ENCODE data around the gene SH3RF3. TPM values are rescaled to one million over a fixed set of nuclear protein-coding genes. Genes with fewer than 3 reads are reported as not detected.

Gene SH3RF3
- total and polyA plus RNA-seq, 2 of the 13 experiments (the other 11 are each of a cell fraction or from before 2014, with no cell fraction given): 0.04 TPM; not detected in 1

GRCh38 chr2:109256111-109256510, 127.1 kb downstream of the SH3RF3 start:
- CTCF ChIA-PET (ENCODE audit: low intra/inter-chr PET ratio, low total read pairs): no interaction called here
- in situ Hi-C loops (cut with HindIII; ENCODE audit: extremely low pct_ligation_motif_present, low pct_unique_long_range_greater_than_20kb) (no loop called here), intact Hi-C loops (cut with micrococcal nuclease; ENCODE audit: unreplicated experiment) (no loop called here)
- Histone ChIP-seq H3K36me3 (replicated peaks in 1 of 2; ENCODE audit: control insufficient read depth in 1 of 2, insufficient read depth in 2 of 2, low read length in 2 of 2) (no peaks in the 10 kb centered on the region), H3K27me3 (ENCODE audit: control insufficient read depth in 1 of 2, insufficient read depth in 2 of 2, low read length in 2 of 2) (peaks cover 0 to 34% of the 10 kb centered on the region in 2 experiments; a peak in 2 of 5 replicates), H3K4me3 (replicated peaks in 1 of 3; ENCODE audit: insufficient read depth in 1 of 3, low read depth in 2 of 3, low read length in 3 of 3) (no peak overlapping the region), H2AFZ (ENCODE audit: low read length) (no peak overlapping the region), H4K20me1 (ENCODE audit: insufficient read depth, low read length) (no peaks in the 10 kb centered on the region), H3K9me3 (ENCODE audit: low read length) (no peaks in the 10 kb centered on the region), H3K79me2 (ENCODE audit: insufficient read depth, low read length) (no peaks in the 10 kb centered on the region), H3K27ac (ENCODE audit: extremely low read length, insufficient read depth, low read length) (no peak overlapping the region), H3K9ac (ENCODE audit: insufficient read depth, low read depth, low read length) (no peak overlapping the region), H3K4me1 (ENCODE audit: insufficient read depth, low read length) (no peaks in the 10 kb centered on the region), H3K4me2 (ENCODE audit: low read depth, low read length) (no peak overlapping the region)
- TF ChIP-seq BCL6 (CRISPR knock-in tag; IDR thresholded peaks at IDR 0.05) (no peak), NFYB (CRISPR knock-in tag; IDR thresholded peaks at IDR 0.05) (no peak), CREB1 (IDR thresholded peaks at IDR 0.05) (peak; percentile 33; the same call in 1 of the 2 replicates), CREB1 (CRISPR knock-in tag; IDR thresholded peaks at IDR 0.05) (no peak)
- no peak for ATAC-seq
- no peak for FAIRE-seq
- BruUV-seq (replicated peaks): no TSS peak
- 68% methylated on average over 12 of the region's 12 CpGs for WGBS (ENCODE audit: low lambda C conversion rate)
- DNase-seq (ENCODE audit: low spot score): no peak
- POLR2A ChIA-PET: no interaction called here

- in situ Hi-C loops (cut with HindIII; ENCODE audit: extremely low pct_ligation_motif_present, low pct_unique_long_range_greater_than_20kb): no loop called here
- no peaks in the 10 kb centered on the region for H3K79me2 ChIP-seq (ENCODE audit: insufficient read depth, low read length)
- H3K27me3 ChIP-seq (ENCODE audit: control insufficient read depth in 1 of 2, insufficient read depth in 2 of 2, low read length in 2 of 2): peaks cover 0 to 34% of the 10 kb centered on the region in 2 experiments; a peak in 2 of 5 replicates
- H3K4me3 ChIP-seq (replicated peaks in 1 of 3; ENCODE audit: insufficient read depth in 1 of 3, low read depth in 2 of 3, low read length in 3 of 3): no peak overlapping the region
- no peak for TF ChIP-seq NFRKB (IDR thresholded peaks at IDR 0.05)
- TF ChIP-seq ZFP36 (IDR thresholded peaks at IDR 0.05; ENCODE audit: borderline replicate concordance, low read depth, low read length, partially characterized antibody): no peak
- TF ChIP-seq NKX3-1 (CRISPR knock-in tag; IDR thresholded peaks at IDR 0.05): no peak
- TF ChIP-seq TCF7L2 (IDR thresholded peaks at IDR 0.05; ENCODE audit: low read depth, low read length): no peak
- no peak for TF ChIP-seq ZNF558 (CRISPR knock-in tag; IDR thresholded peaks at IDR 0.05; ENCODE audit: borderline replicate concordance)
- no peak for TF ChIP-seq ZC3H4 (CRISPR knock-in tag; IDR thresholded peaks at IDR 0.05; ENCODE audit: borderline replicate concordance)
- TF ChIP-seq MXD1 (CRISPR knock-in tag; IDR thresholded peaks at IDR 0.05): no peak
- no peak for TF ChIP-seq ZNF546 (CRISPR knock-in tag; conservative IDR thresholded peaks at IDR 0.05)
- TF ChIP-seq BCL6 (CRISPR knock-in tag; IDR thresholded peaks at IDR 0.05): no peak
- TF ChIP-seq USF2 (IDR thresholded peaks at IDR 0.05; ENCODE audit: low read depth, low read length): no peak
- no peak for TF ChIP-seq USF2 (CRISPR knock-in tag; IDR thresholded peaks at IDR 0.05; ENCODE audit: borderline replicate concordance)
- no peak for TF ChIP-seq ZNF30 (CRISPR knock-in tag; IDR thresholded peaks at IDR 0.05)
- TF ChIP-seq MED13 (CRISPR knock-in tag; IDR thresholded peaks at IDR 0.05): no peak
- BruUV-seq (replicated peaks): no TSS peak
- no peaks in the 10 kb centered on the region for H3K4me1 ChIP-seq (ENCODE audit: insufficient read depth, low read length)
- no peaks in the 10 kb centered on the region for H4K20me1 ChIP-seq (ENCODE audit: insufficient read depth, low read length)
- no peak overlapping the region for H3K4me2 ChIP-seq (ENCODE audit: low read depth, low read length)
- no peak overlapping the region for H2AFZ ChIP-seq (ENCODE audit: low read length)
- no peak overlapping the region for H3K27ac ChIP-seq (ENCODE audit: extremely low read length, insufficient read depth, low read length)
- intact Hi-C loops (cut with micrococcal nuclease; ENCODE audit: unreplicated experiment): no loop called here
- H3K9me3 ChIP-seq (ENCODE audit: low read length): no peaks in the 10 kb centered on the region
- CTCF ChIA-PET (ENCODE audit: low intra/inter-chr PET ratio, low total read pairs): no interaction called here
- WGBS (ENCODE audit: low lambda C conversion rate): 44% methylated on average over 7 of the region's 7 CpGs
- no peaks in the 10 kb centered on the region for H3K36me3 ChIP-seq (replicated peaks in 1 of 2; ENCODE audit: control insufficient read depth in 1 of 2, insufficient read depth in 2 of 2, low read length in 2 of 2)
- H3K9ac ChIP-seq (ENCODE audit: insufficient read depth, low read depth, low read length): no peak overlapping the region
- FAIRE-seq (no peak), DNase-seq (ENCODE audit: low spot score) (no peak), ATAC-seq (no peak)
- POLR2A ChIA-PET: no interaction called here
Observed at GRCh38 chr2:109256921-109257320, 127.9 kb downstream of the SH3RF3 start.
